A673 (cell line): ENCODE measurements around the gene TMEM240.

Experiments
- EZH2 ChIP-seq: fragments of 200-600 bp; sonication (generic); IDR thresholded peaks from 2 replicates; pipeline ENCODE4 v1.6.1; 2017; ENCODE audit warnings: borderline replicate concordance, low read depth, mild to moderate bottlenecking, mixed read lengths, antibody characterized with exemption, low read length; ENCODE audit not compliant: poor library complexity, severe bottlenecking
- TF ChIP-seq, protein P1 (sequence below): fragments of 300-800, 200-600 bp; sonication (generic); conservative IDR thresholded peaks from 2 replicates; pipeline ENCODE4 v1.5.1; 2017; ENCODE audit warnings: low read depth, mild to moderate bottlenecking, antibody characterized with exemption, low read length, moderate library complexity, mixed read lengths

DNA sequence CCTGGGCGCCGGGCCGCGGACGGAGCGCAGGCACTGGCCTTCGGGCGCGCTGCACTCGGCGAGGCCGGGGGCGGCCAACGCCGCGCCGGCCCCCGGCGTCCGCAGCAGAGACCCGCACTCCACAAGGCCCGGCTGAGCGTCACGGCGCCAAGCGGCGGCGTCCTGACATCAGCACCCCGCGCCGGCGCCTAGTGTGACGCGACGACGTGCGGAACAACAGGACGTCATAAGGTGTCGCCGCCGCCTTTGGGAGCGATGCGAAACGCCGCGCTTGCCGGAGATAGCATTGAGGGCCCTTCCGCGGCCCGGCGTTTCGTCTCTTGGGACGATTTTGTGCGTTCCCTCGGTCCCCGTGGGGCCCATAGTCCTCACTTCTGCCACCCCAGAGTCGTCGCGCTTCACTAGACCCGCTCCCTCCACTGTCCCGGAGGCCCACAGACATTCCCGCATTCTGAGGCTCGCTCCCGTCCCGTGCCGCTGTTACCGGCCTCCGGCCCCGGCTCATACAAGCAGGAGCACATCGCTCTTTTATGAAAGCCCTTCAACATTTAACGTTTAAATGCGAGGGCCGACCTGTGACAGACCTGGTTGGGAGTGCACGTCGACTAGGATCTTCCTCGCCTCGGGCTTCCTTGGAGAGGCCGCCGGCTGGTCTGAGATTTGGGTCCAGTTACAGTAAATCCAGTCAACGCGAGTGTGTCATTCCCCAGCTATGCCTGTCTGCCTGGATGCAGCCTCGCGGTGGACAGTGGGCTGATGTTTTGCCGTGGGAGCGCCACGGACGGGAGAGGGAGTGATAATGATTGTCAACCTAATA is 34.5 kb upstream of the TMEM240 start, which contains the start of gene SSU72:
- TF ChIP-seq, protein P1, sequence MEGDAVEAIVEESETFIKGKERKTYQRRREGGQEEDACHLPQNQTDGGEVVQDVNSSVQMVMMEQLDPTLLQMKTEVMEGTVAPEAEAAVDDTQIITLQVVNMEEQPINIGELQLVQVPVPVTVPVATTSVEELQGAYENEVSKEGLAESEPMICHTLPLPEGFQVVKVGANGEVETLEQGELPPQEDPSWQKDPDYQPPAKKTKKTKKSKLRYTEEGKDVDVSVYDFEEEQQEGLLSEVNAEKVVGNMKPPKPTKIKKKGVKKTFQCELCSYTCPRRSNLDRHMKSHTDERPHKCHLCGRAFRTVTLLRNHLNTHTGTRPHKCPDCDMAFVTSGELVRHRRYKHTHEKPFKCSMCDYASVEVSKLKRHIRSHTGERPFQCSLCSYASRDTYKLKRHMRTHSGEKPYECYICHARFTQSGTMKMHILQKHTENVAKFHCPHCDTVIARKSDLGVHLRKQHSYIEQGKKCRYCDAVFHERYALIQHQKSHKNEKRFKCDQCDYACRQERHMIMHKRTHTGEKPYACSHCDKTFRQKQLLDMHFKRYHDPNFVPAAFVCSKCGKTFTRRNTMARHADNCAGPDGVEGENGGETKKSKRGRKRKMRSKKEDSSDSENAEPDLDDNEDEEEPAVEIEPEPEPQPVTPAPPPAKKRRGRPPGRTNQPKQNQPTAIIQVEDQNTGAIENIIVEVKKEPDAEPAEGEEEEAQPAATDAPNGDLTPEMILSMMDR, result no peak
- TF ChIP-seq EZH2, result no peak
